WTC11 (cell line): ENCODE results near the gene LSM4.
A peak's percentile ranks its signal among the peaks of the same experiment; 100 is the strongest.

ENCODE experiments used
- ESRRA ChIP-seq: sonication (generic); formaldehyde crosslinking; IDR thresholded peaks from 2 replicates; pipeline ENCODE4 v1.8.1; 2022; ENCODE audit warnings: mild to moderate bottlenecking, missing genetic modification reagents, borderline replicate concordance
- GRHL2 ChIP-seq: fragments of 250-450 bp; sonication (Bioruptor Pico); IDR thresholded peaks from 2 replicates; pipeline ENCODE4 v1.8.0; 2022; ENCODE audit warnings: mild to moderate bottlenecking, moderate library complexity; ENCODE audit not compliant: insufficient replicate concordance, severe bottlenecking
- NR2C2 ChIP-seq: sonication (generic); formaldehyde crosslinking; IDR thresholded peaks from 2 replicates; pipeline ENCODE4 v1.8.0; 2022; ENCODE audit warnings: mild to moderate bottlenecking, missing genetic modification reagents
- SP1 ChIP-seq: sonication (generic); formaldehyde crosslinking; conservative IDR thresholded peaks from 2 replicates; pipeline ENCODE4 v1.8.1; 2022; ENCODE audit warnings: missing genetic modification reagents
- ZNF423 ChIP-seq: fragments of 250-450 bp; sonication (Bioruptor Pico); IDR thresholded peaks from 2 replicates; pipeline ENCODE4 v2.1.2; 2022; ENCODE audit warnings: mild to moderate bottlenecking, moderate library complexity
- TF ChIP-seq, protein P1 (sequence below): fragments of 200-600 bp; IDR thresholded peaks from 2 replicates; pipeline ENCODE4 v1.8.0; 2022; ENCODE audit warnings: antibody characterized with exemption
- TF ChIP-seq, protein P2 (sequence below): sonication (generic); formaldehyde crosslinking; IDR thresholded peaks from 2 replicates; pipeline ENCODE4 v1.8.1; 2023; ENCODE audit warnings: mild to moderate bottlenecking, missing genetic modification reagents
- TF ChIP-seq, protein P3 (sequence below): sonication (generic); formaldehyde crosslinking; IDR thresholded peaks from 2 replicates; pipeline ENCODE4 v1.8.0; 2023; ENCODE audit warnings: missing genetic modification reagents

- TF ChIP-seq SP1 (CRISPR knock-in tag), result peak; percentile 95
- TF ChIP-seq, protein P1, sequence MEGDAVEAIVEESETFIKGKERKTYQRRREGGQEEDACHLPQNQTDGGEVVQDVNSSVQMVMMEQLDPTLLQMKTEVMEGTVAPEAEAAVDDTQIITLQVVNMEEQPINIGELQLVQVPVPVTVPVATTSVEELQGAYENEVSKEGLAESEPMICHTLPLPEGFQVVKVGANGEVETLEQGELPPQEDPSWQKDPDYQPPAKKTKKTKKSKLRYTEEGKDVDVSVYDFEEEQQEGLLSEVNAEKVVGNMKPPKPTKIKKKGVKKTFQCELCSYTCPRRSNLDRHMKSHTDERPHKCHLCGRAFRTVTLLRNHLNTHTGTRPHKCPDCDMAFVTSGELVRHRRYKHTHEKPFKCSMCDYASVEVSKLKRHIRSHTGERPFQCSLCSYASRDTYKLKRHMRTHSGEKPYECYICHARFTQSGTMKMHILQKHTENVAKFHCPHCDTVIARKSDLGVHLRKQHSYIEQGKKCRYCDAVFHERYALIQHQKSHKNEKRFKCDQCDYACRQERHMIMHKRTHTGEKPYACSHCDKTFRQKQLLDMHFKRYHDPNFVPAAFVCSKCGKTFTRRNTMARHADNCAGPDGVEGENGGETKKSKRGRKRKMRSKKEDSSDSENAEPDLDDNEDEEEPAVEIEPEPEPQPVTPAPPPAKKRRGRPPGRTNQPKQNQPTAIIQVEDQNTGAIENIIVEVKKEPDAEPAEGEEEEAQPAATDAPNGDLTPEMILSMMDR, result no peak
- TF ChIP-seq GRHL2 (CRISPR knock-in tag), result no peak
- TF ChIP-seq NR2C2 (CRISPR knock-in tag), result no peak
- TF ChIP-seq, protein P2, sequence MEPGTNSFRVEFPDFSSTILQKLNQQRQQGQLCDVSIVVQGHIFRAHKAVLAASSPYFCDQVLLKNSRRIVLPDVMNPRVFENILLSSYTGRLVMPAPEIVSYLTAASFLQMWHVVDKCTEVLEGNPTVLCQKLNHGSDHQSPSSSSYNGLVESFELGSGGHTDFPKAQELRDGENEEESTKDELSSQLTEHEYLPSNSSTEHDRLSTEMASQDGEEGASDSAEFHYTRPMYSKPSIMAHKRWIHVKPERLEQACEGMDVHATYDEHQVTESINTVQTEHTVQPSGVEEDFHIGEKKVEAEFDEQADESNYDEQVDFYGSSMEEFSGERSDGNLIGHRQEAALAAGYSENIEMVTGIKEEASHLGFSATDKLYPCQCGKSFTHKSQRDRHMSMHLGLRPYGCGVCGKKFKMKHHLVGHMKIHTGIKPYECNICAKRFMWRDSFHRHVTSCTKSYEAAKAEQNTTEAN (CRISPR knock-in tag), result peak; percentile 59; the same call in 1 of the 2 replicates
- TF ChIP-seq ZNF423, result peak; percentile 90
- no peak for TF ChIP-seq ESRRA (CRISPR knock-in tag)
- TF ChIP-seq, protein P3, sequence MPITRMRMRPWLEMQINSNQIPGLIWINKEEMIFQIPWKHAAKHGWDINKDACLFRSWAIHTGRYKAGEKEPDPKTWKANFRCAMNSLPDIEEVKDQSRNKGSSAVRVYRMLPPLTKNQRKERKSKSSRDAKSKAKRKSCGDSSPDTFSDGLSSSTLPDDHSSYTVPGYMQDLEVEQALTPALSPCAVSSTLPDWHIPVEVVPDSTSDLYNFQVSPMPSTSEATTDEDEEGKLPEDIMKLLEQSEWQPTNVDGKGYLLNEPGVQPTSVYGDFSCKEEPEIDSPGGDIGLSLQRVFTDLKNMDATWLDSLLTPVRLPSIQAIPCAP (CRISPR knock-in tag), result no peak
Measured at GRCh38 chr19:18281082-18282020, 41.5 kb downstream of the LSM4 start, which contains the start of gene JUND.
